Activated CD4-positive, alpha-beta T cell treated with anti-CD3 and anti-CD28 coated beads, Interleukin-2, amount 10 ng/mL, durations not matched to agents 7 days and 5 days (primary cell): ENCODE data around the gene MORN1. TPM values are rescaled to one million over a fixed set of nuclear protein-coding genes. Genes with fewer than 3 reads are reported as not detected.

Experiments used
- CTCF ChIA-PET: fragments of 350-600 bp; sonication (Branson Sonifier 250); formaldehyde crosslinking; loops from one replicate; lab custom pipeline; 2021; ENCODE audit warnings: antibody characterized with exemption; lab: Charles Lee
- POLR2A ChIA-PET: fragments of 350-600 bp; sonication (Branson Sonifier 250); formaldehyde crosslinking; loops from one replicate; lab custom pipeline; 2021; ENCODE audit warnings: antibody characterized with exemption; lab: Charles Lee
- DNase-seq: peaks from one replicate; pipeline ENCODE4 v3.0.0-alpha.2; 2020
- H3K27ac Mint-ChIP-seq: one replicate; pipeline ENCODE4 v1.8.0; 2021; ENCODE audit warnings: mild to moderate bottlenecking, moderate library complexity, mixed read lengths
- H3K27me3 Mint-ChIP-seq: one replicate; pipeline ENCODE4 v1.8.0; 2021; ENCODE audit warnings: mixed read lengths
- H3K36me3 Mint-ChIP-seq: one replicate; pipeline ENCODE4 v1.8.0; 2021; ENCODE audit warnings: low read depth, mixed read lengths
- H3K4me1 Mint-ChIP-seq: one replicate; pipeline ENCODE4 v1.8.0; 2021; ENCODE audit warnings: mixed read lengths
- H3K4me3 Mint-ChIP-seq: one replicate; pipeline ENCODE4 v1.8.0; 2021; ENCODE audit warnings: mild to moderate bottlenecking, moderate library complexity, mixed read lengths
- H3K9me3 Mint-ChIP-seq: one replicate; pipeline ENCODE4 v1.8.0; 2021; ENCODE audit warnings: mixed read lengths
- total RNA-seq, 2 experiments: library from RNA; stranded (reverse); gene quantifications; one replicate each; pipeline ENCODE4 v1.2.3, GENCODE V29; 2021

The MORN1 gene
- total RNA-seq, 2 experiments from 2014 or later, result 6.7 to 8.1 TPM

DNA sequence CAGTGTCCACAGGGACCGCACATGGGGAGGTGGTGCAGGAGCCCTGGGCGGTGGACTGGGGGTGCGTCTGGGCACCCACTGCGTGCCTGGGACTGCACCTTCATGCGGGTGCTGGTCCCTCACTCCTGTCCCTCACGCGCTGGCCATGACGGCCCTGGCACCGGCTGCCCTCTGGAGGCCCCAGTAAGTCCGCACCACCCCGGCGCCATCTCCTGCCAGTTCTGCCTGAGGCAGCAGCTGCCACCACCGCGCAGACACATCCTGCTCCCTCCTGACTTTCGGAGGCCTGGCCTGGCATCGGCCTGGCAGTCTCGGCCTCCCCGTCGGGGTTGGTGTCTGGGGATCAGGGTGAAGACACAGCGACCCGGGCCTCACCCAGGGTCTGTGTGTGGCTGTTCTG is 64.8 kb downstream of the MORN1 start:
- Mint-ChIP-seq H3K36me3 (no peaks in the 10 kb centered on the region), H3K4me1 (no peaks in the 10 kb centered on the region), H3K27me3 (no peaks in the 10 kb centered on the region), H3K27ac (no peak overlapping the region), H3K4me3 (no peak overlapping the region), H3K9me3 (no peaks in the 10 kb centered on the region)
- ChIA-PET POLR2A (no interaction called here), CTCF (no interaction called here)
- no peak for DNase-seq

DNA sequence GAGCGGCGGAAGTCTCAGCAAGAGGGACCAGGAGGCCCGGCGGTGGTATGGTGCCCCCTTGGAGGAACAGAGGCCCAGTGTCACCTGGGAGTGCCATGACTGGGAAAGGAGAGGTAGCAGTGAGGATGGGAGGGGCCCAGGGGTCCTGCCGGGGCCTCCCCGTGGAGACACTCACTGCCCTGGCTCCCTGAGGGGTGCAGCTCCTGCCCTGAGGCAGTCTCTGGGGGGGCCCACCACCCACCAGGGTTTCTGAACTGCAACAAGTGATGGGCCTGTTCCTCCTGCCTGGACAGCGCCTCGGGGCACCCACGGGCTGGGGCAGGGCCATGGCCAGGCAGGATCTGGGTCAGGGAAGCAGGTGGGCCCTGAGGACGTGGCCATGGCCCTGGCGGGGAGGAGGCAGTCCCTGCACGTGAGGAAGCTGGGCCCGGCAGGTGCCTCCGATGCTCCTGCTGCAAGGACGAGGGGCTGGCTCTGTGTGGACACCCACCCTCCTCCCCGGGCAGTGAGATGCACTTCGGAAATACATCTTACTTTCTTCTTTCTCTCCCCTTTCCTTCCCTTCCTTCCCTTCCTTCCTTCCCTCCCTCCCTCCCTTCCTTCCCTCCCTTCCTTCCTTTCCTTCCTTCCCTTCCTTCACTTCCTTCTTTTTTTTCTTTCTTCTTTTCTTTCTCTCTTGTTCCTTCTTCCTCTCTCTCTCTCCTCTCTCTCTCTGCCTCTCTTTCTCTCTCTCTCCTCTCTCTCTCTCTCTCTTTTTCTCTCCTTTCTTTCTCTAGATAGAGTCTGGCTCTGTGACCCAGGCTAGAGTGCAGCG is 66.6 kb downstream of the MORN1 start:
- Mint-ChIP-seq H3K36me3 (no peaks in the 10 kb centered on the region), H3K4me1 (no peaks in the 10 kb centered on the region), H3K4me3 (no peak overlapping the region), H3K27me3 (no peaks in the 10 kb centered on the region), H3K9me3 (no peaks in the 10 kb centered on the region), H3K27ac (peak overlapping the region; percentile 79)
- DNase-seq, result no peak
- ChIA-PET CTCF (interaction anchor here (1.1 kb wide), 1 partner anchor 9 kb away, joined by 4 read pairs; no protein-coding TSS in a partner anchor), POLR2A (no interaction called here)

DNA sequence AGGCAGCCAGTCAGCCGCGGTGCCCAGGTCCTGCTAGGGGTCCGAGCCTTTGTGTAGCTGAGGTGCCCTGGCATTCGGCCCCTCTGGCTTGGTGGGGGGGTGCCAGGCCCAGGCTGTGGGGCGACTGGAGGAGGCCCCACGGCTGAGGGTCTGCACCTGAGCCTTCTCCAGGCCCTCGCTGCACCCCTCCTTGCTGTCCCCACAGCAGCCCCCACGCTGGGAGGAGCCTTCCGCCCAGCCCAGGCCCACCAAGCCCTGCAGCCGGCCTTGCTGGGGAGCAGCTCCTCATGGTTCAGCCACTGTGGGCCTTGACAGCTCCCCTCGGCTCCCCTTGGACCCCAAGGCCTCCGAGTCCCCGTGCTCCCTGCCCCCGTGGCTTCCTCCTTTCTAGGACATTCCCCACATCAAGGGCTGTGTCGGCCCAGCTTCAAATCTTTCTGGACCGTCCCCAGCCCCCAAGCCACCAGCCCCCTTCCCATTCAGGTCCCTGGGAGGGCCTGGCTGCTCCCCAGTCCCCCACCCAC is 67.8 kb downstream of the MORN1 start:
- H3K9me3 Mint-ChIP-seq, result no peaks in the 10 kb centered on the region
- DNase-seq, result no peak
- H3K4me3 Mint-ChIP-seq, result no peak overlapping the region
- POLR2A ChIA-PET, result no interaction called here
- no peak overlapping the region for H3K27ac Mint-ChIP-seq
- no peaks in the 10 kb centered on the region for H3K27me3 Mint-ChIP-seq
- CTCF ChIA-PET, result no interaction called here
- H3K36me3 Mint-ChIP-seq, result no peaks in the 10 kb centered on the region
- peaks cover 2% of the 10 kb centered on the region for H3K4me1 Mint-ChIP-seq

DNA sequence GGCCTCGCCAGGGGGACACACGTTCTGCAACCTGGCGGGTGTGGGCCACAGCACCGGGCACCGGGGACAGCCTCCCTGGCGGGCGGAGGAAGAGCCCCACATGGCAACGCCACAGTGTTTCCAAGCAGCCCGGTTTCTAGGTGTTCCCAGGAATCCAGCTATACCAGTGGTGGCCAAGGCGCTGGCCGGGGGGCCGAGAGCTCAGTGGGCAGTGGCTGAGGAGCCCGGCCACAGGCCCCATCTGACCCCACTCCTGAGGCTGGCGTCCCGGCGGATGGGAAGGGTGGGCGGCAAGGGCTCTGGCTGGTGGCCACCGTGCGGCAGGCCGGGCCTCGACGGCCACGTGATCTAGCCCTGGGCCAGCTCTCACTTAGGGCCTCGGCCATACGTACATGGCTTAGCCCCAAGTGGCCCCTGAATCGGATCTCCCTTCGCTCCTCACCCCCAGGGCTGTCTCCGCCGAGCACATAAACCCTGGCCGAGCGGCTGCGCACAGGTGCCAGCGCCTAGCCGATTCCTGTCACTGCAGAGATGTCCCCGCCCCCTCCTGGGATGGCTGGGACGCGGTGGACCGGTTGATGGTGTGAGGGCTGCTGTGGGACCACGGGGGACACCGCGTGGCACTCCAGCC is 68.7 kb downstream of the MORN1 start:
- DNase-seq, result no peak
- ChIA-PET CTCF (interaction anchor here (1.2 to 1.5 kb wide), 2 partner anchors 9 to 128 kb away, joined by 3 to 7 read pairs; partner anchors contain the start of gene FAAP20), POLR2A (no interaction called here)
- Mint-ChIP-seq H3K27me3 (no peaks in the 10 kb centered on the region), H3K27ac (no peak overlapping the region), H3K36me3 (no peaks in the 10 kb centered on the region), H3K4me1 (peaks cover 2% of the 10 kb centered on the region), H3K4me3 (no peak overlapping the region), H3K9me3 (no peaks in the 10 kb centered on the region)

DNA sequence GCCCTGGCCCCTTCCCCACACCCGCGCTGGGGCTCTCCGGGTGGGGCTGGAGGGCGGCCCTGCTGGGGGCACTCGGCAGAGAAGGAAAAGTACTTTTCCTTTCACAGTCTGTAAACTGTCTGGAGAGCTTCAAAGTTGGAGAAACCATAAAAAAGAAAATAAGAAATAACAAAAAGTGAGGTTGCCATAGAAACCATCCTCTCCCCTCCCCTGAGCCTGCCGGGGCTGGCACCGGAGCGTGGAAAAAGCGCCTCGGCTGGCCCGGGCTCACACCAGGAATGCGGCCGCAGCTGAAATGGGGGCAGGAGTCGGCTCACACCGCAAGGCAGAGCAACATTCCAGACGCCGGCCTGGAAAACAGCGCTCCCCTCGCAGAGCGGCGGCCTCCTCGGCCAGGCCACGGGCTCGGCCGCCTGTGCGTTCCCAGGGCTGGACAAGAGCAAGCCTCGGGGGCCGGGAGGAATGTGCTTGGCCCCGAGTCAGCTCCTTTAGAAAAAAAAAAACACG is 69.2 kb downstream of the MORN1 start:
- no peak overlapping the region for H3K27ac Mint-ChIP-seq
- H3K27me3 Mint-ChIP-seq, result no peaks in the 10 kb centered on the region
- ChIA-PET CTCF (interaction anchor here (1.2 to 1.5 kb wide), 2 partner anchors 9 to 127 kb away, joined by 3 to 7 read pairs; partner anchors contain the start of gene FAAP20), POLR2A (no interaction called here)
- H3K4me1 Mint-ChIP-seq, result peaks cover 2% of the 10 kb centered on the region
- H3K4me3 Mint-ChIP-seq, result no peak overlapping the region
- DNase-seq, result no peak
- no peaks in the 10 kb centered on the region for H3K9me3 Mint-ChIP-seq
- H3K36me3 Mint-ChIP-seq, result no peaks in the 10 kb centered on the region

DNA sequence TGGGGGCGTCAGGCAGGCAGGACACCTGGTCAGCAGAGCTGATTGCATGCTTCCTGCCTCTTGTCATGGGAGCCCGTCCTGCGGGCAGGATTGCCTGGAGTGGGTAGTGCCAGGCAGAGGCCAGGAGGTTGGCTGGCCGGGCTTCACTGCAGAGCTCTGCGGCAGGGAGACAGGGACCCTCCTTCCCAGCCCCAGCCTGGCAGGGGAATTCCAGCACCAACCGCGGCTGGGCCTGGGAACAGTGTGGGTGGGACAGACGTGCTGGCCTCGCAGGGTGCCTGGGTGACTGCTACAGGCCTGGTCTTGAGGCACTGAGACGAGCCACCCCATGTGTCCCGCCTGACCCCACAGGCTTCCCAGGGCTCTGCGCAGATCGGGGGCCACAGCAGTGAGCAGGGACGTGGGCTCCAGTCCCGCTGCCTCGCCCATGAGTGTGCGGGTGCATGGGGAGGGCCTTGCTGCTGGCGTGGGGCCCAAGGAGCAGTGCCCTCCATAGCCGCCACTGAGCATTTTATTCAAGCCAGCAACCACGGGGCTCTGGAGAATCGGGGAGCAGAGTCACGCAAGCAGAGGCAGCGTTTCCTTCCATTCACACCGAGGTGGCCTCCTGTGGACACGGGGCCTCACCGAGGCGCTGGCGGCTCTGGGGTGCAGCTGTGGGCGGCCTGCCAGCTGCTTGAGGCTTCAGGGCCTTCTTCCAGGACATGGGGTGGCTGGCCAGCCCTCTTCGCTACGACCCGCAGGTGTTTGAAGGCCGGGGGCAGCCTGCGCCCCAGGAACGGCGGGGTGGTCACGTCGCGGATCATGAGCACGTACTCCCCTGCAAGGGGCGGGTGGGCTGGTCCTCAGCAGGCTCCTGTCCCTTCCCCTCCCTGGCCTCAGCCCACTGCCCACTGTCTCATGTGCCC is 70.3 kb downstream of the MORN1 start:
- Mint-ChIP-seq H3K27me3 (no peaks in the 10 kb centered on the region), H3K36me3 (no peaks in the 10 kb centered on the region), H3K4me1 (peaks cover 4% of the 10 kb centered on the region), H3K9me3 (no peaks in the 10 kb centered on the region), H3K27ac (no peak overlapping the region), H3K4me3 (no peak overlapping the region)
- no peak for DNase-seq
- ChIA-PET POLR2A (no interaction called here), CTCF (interaction anchor here (1.2 to 1.5 kb wide), 2 partner anchors 8 to 126 kb away, joined by 3 to 7 read pairs; partner anchors contain the start of gene FAAP20)

DNA sequence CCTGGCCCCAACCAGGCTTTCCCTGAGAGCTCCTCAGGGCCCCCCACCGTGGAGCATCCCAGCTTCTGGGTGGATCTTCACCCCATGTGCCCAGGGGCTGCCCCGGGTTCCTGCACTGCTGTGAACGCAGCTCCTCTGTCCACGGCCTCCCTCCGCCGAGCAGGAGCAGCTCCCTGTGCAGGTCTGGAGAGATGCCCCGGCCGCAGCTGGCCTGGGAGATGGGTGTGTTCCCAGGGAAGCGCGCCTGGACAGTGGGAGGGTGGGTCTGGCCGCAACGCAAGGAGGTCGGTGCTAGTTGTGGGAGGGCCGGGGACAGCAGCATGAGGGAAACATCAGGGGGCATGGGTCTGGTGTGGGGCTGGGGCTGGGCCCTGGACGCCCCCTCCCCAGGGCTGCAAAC is 71.3 kb downstream of the MORN1 start:
- POLR2A ChIA-PET, result no interaction called here
- Mint-ChIP-seq H3K27me3 (no peaks in the 10 kb centered on the region), H3K36me3 (no peaks in the 10 kb centered on the region), H3K4me1 (peaks cover 9% of the 10 kb centered on the region), H3K9me3 (no peaks in the 10 kb centered on the region), H3K27ac (no peak overlapping the region), H3K4me3 (no peak overlapping the region)
- CTCF ChIA-PET, result interaction anchor here (0.7 to 1.4 kb wide), 2 partner anchors 86 to 125 kb away, joined by 3 read pairs; no protein-coding TSS in a partner anchor
- DNase-seq, result no peak

DNA sequence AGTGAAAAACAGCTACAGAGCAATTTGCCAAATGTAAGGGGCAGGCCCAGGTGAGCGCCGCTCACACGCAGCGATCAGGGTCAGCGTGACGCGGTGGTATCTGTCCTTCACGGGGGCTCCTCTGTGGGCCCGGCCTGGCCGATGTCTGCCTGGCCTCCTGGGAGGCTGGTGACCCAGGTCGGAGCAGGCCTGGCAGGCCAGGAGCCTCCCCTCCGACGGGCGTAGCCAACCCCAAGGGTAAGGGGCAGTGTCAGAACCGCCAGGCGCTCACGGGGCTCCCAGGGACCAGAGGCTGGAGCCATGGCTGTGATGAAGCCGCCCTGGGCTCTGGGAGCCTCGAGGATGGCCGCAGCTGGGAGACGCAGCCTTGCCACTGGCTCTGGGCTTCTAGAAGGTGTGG is 72.1 kb downstream of the MORN1 start:
- no peaks in the 10 kb centered on the region for H3K36me3 Mint-ChIP-seq
- ChIA-PET CTCF (interaction anchor here (0.6 to 1.4 kb wide), 4 partner anchors 59 to 228 kb away, joined by 3 to 5 read pairs (median 3); no protein-coding TSS in a partner anchor), POLR2A (no interaction called here)
- H3K27ac Mint-ChIP-seq, result no peak overlapping the region
- no peaks in the 10 kb centered on the region for H3K9me3 Mint-ChIP-seq
- H3K4me3 Mint-ChIP-seq, result no peak overlapping the region
- H3K4me1 Mint-ChIP-seq, result peaks cover 9% of the 10 kb centered on the region
- DNase-seq, result no peak
- no peaks in the 10 kb centered on the region for H3K27me3 Mint-ChIP-seq

DNA sequence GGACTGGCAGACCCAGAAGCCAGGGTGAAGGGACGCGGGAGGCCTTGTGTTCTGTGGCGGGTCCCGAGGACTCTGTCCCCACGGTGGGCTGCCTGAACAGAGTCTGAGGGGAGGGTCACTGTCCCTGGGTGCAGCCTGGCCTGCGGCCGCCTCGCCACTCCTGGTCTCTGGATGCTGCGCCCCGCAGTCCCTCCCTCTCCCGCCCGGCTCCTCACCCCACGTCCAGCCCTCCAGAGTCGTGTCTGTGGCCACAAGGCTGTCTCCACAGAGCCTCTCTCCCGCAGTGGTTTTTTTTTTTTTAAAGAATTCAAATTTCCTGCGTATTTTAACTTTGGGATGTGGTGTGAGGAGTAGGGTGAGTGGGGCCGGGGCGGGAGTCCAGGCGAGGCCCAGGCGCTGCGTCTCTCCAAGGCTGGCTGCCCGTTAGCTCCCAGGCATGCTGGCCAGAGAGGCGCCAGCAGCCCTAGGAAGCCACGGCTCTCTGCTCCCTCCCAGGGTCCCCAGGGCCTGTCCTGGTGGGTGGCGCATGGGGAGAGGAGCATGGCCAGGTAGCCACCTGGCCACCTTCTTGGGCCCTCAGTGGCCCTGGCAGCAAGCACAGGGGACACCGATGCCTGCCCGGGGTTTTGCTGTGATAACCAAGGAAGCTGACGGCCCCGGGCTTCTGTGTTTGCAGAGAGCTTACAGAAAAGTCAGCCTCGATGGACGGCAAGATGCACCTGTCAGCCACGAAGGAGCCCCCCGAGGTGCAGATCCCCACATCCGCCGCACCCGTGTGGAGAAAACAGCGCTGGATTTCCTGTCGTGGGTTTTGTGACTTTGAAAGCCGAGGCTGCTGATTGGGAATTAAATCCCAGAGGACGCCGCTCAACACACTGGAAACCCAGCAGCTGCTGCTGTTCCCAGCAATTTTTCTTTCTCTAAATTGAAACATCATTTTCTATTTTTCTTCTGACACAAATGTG is 72.8 kb downstream of the MORN1 start:
- no peak overlapping the region for H3K27ac Mint-ChIP-seq
- ChIA-PET CTCF (interaction anchor here (0.7 to 1.4 kb wide), 2 partner anchors 123 to 228 kb away, joined by 3 read pairs; no protein-coding TSS in a partner anchor), POLR2A (no interaction called here)
- no peak for DNase-seq
- peaks cover 9% of the 10 kb centered on the region for H3K4me1 Mint-ChIP-seq
- H3K36me3 Mint-ChIP-seq, result no peaks in the 10 kb centered on the region
- H3K9me3 Mint-ChIP-seq, result no peaks in the 10 kb centered on the region
- no peaks in the 10 kb centered on the region for H3K27me3 Mint-ChIP-seq
- no peak overlapping the region for H3K4me3 Mint-ChIP-seq

DNA sequence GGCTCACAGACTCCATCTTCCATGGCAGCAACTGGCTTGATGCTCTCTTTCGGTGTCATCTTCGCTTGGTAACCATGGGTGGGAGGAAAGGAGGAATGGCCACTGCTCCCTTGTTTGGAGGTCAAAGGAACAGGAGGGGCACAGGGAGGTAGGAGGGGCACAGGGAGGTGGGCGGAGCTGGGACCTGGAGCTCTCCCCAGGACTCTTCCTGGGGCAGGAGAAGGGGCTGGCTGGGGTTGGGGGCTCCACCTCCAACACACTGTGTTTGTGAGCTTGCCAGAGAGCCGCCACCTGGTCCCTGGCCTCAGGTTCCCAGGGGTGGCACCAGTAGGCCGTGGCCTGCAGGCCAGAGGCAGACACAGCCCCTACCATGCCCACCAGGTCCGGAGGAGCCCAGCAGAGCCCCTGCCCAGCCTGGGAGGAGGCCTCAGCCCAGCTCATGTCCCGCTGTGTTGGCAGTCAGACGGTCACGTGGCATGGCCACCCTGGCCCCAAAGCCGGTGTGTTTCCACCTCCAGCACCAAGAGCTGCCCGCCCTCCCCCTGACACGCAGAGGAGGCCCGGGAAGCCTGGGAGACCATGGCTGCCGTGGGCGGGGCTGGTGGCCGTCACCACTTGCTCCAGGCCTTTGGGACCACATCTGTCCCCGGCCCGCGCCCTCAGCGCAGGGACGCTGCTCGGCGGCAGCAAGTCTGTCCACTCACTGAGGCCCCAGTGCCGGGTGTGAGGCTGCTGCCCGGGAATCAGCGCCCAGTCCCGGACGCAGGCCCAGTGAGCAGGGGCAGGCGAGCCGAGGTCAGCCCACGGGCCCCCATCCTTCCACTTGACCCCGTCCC is 73.9 kb downstream of the MORN1 start:
- no peak overlapping the region for H3K4me3 Mint-ChIP-seq
- H3K4me1 Mint-ChIP-seq, result peaks cover 14% of the 10 kb centered on the region
- ChIA-PET POLR2A (interaction anchor here (1.0 kb wide), 1 partner anchor 88 kb away, joined by 3 read pairs; no protein-coding TSS in a partner anchor), CTCF (interaction anchor here (0.6 to 3.5 kb wide), 3 partner anchors 17 to 548 kb away, joined by 4 to 21 read pairs (median 6); partner anchors contain the start of gene FAAP20)
- no peaks in the 10 kb centered on the region for H3K36me3 Mint-ChIP-seq
- no peaks in the 10 kb centered on the region for H3K9me3 Mint-ChIP-seq
- no peaks in the 10 kb centered on the region for H3K27me3 Mint-ChIP-seq
- DNase-seq, result no peak
- no peak overlapping the region for H3K27ac Mint-ChIP-seq
